PC-9 (cell line): ENCODE measurements around the gene AIP. TPM values are rescaled to one million over a fixed set of nuclear protein-coding genes. Genes with fewer than 3 reads are reported as not detected.
A peak's percentile ranks its signal among the peaks of the same experiment; 100 is the strongest.
"Not testable (repeated sequence)": the region's sequence is repeated elsewhere in the genome, so short reads cannot be mapped to it uniquely, and the experiment has no call there.

Source experiments
- BruUV-seq: library from RNA; stranded (reverse); fragments of 400-500 nt; replicated peaks from 2 replicates; lab custom pipeline; 2021; lab: Mats Ljungman, UMichigan
- CTCF ChIA-PET: fragments of 300-600 bp; sonication (Branson Sonifier 250); formaldehyde crosslinking; loops from one replicate; lab custom pipeline; 2022; ENCODE audit warnings: antibody characterized with exemption; lab: Charles Lee
- POLR2A ChIA-PET: fragments of 300-600 bp; sonication (Branson Sonifier 250); formaldehyde crosslinking; loops from one replicate; lab custom pipeline; 2022; ENCODE audit warnings: antibody characterized with exemption; ENCODE audit not compliant: unreplicated experiment; lab: Charles Lee
- DNase-seq, 2 experiments: peaks; one replicate each; pipeline versions ENCODE4 v3.0.0 to v3.0.0-alpha.2; 2015 to 2022; ENCODE audit warnings: mixed read lengths in 1 of 2
- H2AFZ ChIP-seq: fragments of 200-600 bp; sonication (generic); 2 replicates; pipeline ENCODE4 v1.8.1; 2017; ENCODE audit warnings: antibody characterized with exemption
- H3F3A ChIP-seq: fragments of 200-600 bp; sonication (generic); 2 replicates; pipeline ENCODE4 v1.8.1; 2017; ENCODE audit warnings: antibody characterized with exemption, mild to moderate bottlenecking, low read depth; ENCODE audit not compliant: insufficient read depth
- H3K27ac ChIP-seq: fragments of 200-600 bp; sonication (generic); 2 replicates; pipeline ENCODE4 v1.6.1; 2016; ENCODE audit warnings: mixed run types
- H3K27me3 ChIP-seq: fragments of 200-600 bp; sonication (generic); 2 replicates; pipeline ENCODE4 v1.6.1; 2016; ENCODE audit warnings: low read depth, mixed run types; ENCODE audit not compliant: insufficient read depth
- H3K36me3 ChIP-seq: fragments of 200-600 bp; sonication (generic); 2 replicates; pipeline ENCODE4 v1.6.1; 2016; ENCODE audit warnings: low read depth, mixed run types
- H3K4me1 ChIP-seq: fragments of 200-600 bp; sonication (generic); replicated peaks from 2 replicates; pipeline ENCODE4 v1.6.1; 2016; ENCODE audit warnings: mixed run types; ENCODE audit not compliant: insufficient read depth
- H3K4me2 ChIP-seq: fragments of 200-600 bp; sonication (generic); 2 replicates; pipeline ENCODE4 v1.6.1; 2017; ENCODE audit warnings: mixed run types
- H3K4me3 ChIP-seq: fragments of 200-600 bp; sonication (generic); 2 replicates; pipeline ENCODE4 v1.6.1; 2016; ENCODE audit warnings: mixed run types
- H3K79me2 ChIP-seq: fragments of 200-600 bp; sonication (generic); 2 replicates; pipeline ENCODE4 v1.6.1; 2017; ENCODE audit warnings: low read depth, mixed run types
- H3K9me2 ChIP-seq: fragments of 200-600 bp; sonication (generic); 2 replicates; pipeline ENCODE4 v1.8.1; 2017; ENCODE audit warnings: mild to moderate bottlenecking; ENCODE audit not compliant: insufficient read depth
- H3K9me3 ChIP-seq: fragments of 200-600 bp; sonication (generic); 2 replicates; pipeline ENCODE4 v1.8.1; 2016; ENCODE audit warnings: low read depth; ENCODE audit not compliant: insufficient read depth
- H4K20me1 ChIP-seq: fragments of 200-600 bp; sonication (generic); 2 replicates; pipeline ENCODE4 v1.8.1; 2017; ENCODE audit not compliant: insufficient read depth
- CTCF ChIP-seq: fragments of 200-600 bp; sonication (generic); conservative IDR thresholded peaks from 2 replicates; pipeline ENCODE4 v1.6.1; 2017; ENCODE audit warnings: mixed run types, antibody characterized with exemption, mild to moderate bottlenecking, moderate library complexity
- EZH2 ChIP-seq: fragments of 200-600 bp; sonication (generic); IDR thresholded peaks from 2 replicates; pipeline ENCODE4 v1.8.0; 2017; ENCODE audit warnings: antibody characterized with exemption, low read depth
- intact Hi-C: fragments of 100-400 bp; cut with micrococcal nuclease; formaldehyde crosslinking; loops from one replicate; pipeline ENCODE4 v1.10.0; 2022; ENCODE audit not compliant: unreplicated experiment
- total RNA-seq: library from RNA; stranded (reverse); gene quantifications from 2 replicates; pipeline ENCODE4 v1.2.3, GENCODE V29; 2021

AIP gene
- total RNA-seq, 1 experiment from 2014 or later: 95.3 TPM

GRCh38 chr11:67482275-67482826, 475 bp upstream of the AIP start:
- H3K36me3 ChIP-seq: no peaks in the 10 kb centered on the region
- CTCF ChIA-PET: no interaction called here
- no peak for TF ChIP-seq EZH2
- TF ChIP-seq CTCF: no peak
- POLR2A ChIA-PET: interaction anchor here (0.5 to 1.0 kb wide), 4 partner anchors 35 to 193 kb away, joined by 3 to 5 read pairs (median 4); partner anchors contain the start of gene PPP1CA
- H3K9me2 ChIP-seq: no peaks in the 10 kb centered on the region
- peak in 1 of 2 experiments; percentile 5 for DNase-seq
- peaks cover 17% of the 10 kb centered on the region for H3K4me1 ChIP-seq
- TSS peak; percentile 95 for BruUV-seq
- H3K27me3 ChIP-seq: no peaks in the 10 kb centered on the region
- H3K79me2 ChIP-seq: peaks cover 21% of the 10 kb centered on the region
- H3K4me2 ChIP-seq: peak overlapping the region; percentile 86
- H3F3A ChIP-seq: peaks cover 25% of the 10 kb centered on the region
- peak overlapping the region; percentile 88 for H2AFZ ChIP-seq
- H4K20me1 ChIP-seq: no peaks in the 10 kb centered on the region
- intact Hi-C loops: loop anchor here (1.0 to 2.0 kb wide), 2 partner anchors 13 to 24 kb away; partner anchors contain the start of gene TMEM134
- no peaks in the 10 kb centered on the region for H3K9me3 ChIP-seq
- peak overlapping the region; percentile 61 for H3K4me3 ChIP-seq
- H3K27ac ChIP-seq: peak overlapping the region; percentile 34

DNA sequence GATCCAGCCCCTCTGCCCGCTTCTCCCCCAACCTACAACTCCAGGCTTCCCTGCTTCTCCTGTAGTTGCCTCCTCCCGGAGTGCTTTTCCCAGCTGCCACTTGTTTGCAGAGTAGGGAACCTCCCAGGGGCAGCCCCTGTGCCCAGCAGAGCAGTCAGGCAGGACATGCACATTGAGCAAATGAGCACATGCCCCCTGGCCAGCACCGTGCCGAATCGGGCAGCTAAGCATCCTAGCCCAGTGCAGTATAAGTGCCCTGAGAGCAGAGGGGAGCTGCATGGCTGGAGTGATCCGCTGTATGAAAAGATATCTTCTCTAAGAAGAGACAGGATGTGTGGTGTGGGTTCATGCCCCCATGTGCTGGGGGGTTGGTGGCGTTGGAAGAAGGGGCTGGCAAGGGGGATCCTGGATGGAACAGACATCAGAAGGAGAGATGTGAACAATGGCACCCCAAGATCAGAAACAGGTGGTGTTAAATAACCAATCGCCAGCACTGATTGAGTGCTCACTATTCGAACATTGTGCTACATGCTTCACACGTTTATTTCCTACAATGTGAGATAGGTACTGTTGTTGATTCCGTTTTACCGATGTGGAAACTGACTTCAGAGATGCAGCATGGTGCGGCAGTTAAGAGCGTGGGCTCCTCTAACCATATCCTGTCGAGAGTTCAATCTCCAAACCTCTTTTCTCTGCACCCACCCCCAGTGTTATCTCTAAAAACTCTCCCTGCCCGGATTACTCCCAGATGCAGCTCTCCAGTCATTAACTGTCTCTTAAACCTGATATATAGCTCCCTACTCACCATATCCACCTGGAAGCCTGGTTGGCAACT, 1.2 kb downstream of the AIP start:
- H3K4me2 ChIP-seq: peak overlapping the region; percentile 86
- H3K79me2 ChIP-seq: peaks cover 21% of the 10 kb centered on the region
- no peak overlapping the region for H3K27ac ChIP-seq
- ChIA-PET POLR2A (no interaction called here), CTCF (no interaction called here)
- intact Hi-C loops: loop anchor here (2.0 kb wide), 1 partner anchor 23 kb away; no protein-coding TSS in a partner anchor
- no peaks in the 10 kb centered on the region for H3K9me2 ChIP-seq
- peaks cover 17% of the 10 kb centered on the region for H3K4me1 ChIP-seq
- H3K4me3 ChIP-seq: peak overlapping the region; percentile 61
- no peaks in the 10 kb centered on the region for H3K9me3 ChIP-seq
- no peaks in the 10 kb centered on the region for H3K36me3 ChIP-seq
- H3F3A ChIP-seq: peaks cover 25% of the 10 kb centered on the region
- TF ChIP-seq EZH2 (no peak), CTCF (no peak)
- BruUV-seq: no TSS peak
- no peaks in the 10 kb centered on the region for H3K27me3 ChIP-seq
- H2AFZ ChIP-seq: no peak overlapping the region
- no peaks in the 10 kb centered on the region for H4K20me1 ChIP-seq
- DNase-seq: peak in 1 of 2 experiments; percentile 32

DNA sequence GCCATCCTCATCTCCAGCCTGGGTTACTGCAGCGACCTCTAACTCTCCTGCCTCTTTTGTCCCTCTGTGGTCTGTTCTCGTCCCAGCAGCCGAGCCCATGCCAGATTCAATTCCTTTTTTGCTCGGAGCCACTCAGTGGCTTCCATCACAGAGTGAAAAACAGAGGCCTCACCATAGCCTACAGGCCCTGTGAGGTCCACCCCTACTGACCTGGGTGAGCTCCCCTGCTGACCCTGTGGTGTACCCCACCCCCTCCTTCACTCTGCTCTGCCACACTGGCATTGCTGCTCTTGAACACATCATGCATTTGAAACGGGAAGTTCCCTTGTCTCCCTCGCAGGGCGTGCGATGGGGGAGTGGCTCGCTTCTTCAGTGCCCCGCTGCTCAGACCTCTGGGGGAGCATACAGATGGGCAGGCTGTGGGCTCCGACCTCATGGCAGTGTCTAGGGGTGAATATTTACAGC, 2.1 kb downstream of the AIP start:
- Histone ChIP-seq H3K9me3 (no peaks in the 10 kb centered on the region), H3F3A (peaks cover 26% of the 10 kb centered on the region; the same call in 1 of the 2 replicates), H2AFZ (no peak overlapping the region), H3K27ac (no peak overlapping the region), H3K4me2 (no peak overlapping the region), H3K9me2 (no peaks in the 10 kb centered on the region), H3K27me3 (no peaks in the 10 kb centered on the region), H3K4me1 (peaks cover 17% of the 10 kb centered on the region), H3K79me2 (peaks cover 21% of the 10 kb centered on the region), H3K36me3 (no peaks in the 10 kb centered on the region), H3K4me3 (no peak overlapping the region), H4K20me1 (no peaks in the 10 kb centered on the region)
- CTCF ChIA-PET: no interaction called here
- intact Hi-C loops: no loop called here
- TF ChIP-seq CTCF (no peak), EZH2 (no peak)
- POLR2A ChIA-PET: no interaction called here
- peak in 1 of 2 experiments; percentile 28 for DNase-seq
- no TSS peak for BruUV-seq

DNA sequence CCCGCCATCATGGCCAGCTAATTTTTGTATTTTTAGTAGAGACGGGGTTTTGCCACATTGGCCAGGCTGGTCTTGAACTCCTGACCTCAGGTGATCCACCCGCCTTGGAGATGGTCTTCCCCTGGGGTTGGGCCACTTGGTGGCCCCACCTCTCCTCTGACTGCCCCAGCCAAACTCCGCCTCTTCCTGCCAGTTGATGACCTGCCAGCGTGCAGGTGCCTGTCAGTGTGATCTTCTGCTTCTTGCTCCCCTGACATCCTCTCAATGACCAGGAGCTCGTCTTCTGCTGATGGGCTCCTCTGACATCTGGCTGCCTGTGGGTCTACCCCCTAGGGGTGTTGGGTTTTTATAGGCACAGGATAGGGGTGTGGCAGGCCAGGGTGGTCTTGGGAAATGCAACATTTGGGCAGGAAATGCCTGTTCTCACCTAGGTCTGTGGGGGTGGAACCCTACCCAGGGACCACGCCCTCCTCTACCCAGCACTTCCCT, 3.1 kb downstream of the AIP start:
- H3K4me2 ChIP-seq, DNase-seq, intact Hi-C loops, H4K20me1 ChIP-seq, H3K27ac ChIP-seq, H3K9me2 ChIP-seq, POLR2A ChIA-PET, H3K36me3 ChIP-seq, H3K27me3 ChIP-seq, CTCF ChIA-PET, H2AFZ ChIP-seq, H3K4me3 ChIP-seq, H3K9me3 ChIP-seq, BruUV-seq: not testable (repeated sequence)
- peaks cover 17% of the 10 kb centered on the region for H3K4me1 ChIP-seq
- peaks cover 21% of the 10 kb centered on the region for H3K79me2 ChIP-seq
- H3F3A ChIP-seq: peaks cover 33% of the 10 kb centered on the region; the same call in 1 of the 2 replicates
